Choroid plexus epithelial cell (primary cell): ENCODE data around the gene CYSTM1.

Experiments
- DNase-seq: peaks from one replicate; pipeline ENCODE4 v3.0.0-alpha.2; 2010; ENCODE audit warnings: low read depth
- H3K4me3 ChIP-seq: 2 replicates; pipeline ENCODE4 v1.5.1; 2011; ENCODE audit warnings: low read depth, mild to moderate bottlenecking, control low read depth, low read length, moderate library complexity
- TF ChIP-seq, protein P1 (sequence below): conservative IDR thresholded peaks from 2 replicates; pipeline ENCODE4 v1.5.1; 2011; ENCODE audit warnings: low read depth, mild to moderate bottlenecking, control low read depth, inconsistent platforms, low read length, moderate library complexity

CYSTM1 gene

DNA sequence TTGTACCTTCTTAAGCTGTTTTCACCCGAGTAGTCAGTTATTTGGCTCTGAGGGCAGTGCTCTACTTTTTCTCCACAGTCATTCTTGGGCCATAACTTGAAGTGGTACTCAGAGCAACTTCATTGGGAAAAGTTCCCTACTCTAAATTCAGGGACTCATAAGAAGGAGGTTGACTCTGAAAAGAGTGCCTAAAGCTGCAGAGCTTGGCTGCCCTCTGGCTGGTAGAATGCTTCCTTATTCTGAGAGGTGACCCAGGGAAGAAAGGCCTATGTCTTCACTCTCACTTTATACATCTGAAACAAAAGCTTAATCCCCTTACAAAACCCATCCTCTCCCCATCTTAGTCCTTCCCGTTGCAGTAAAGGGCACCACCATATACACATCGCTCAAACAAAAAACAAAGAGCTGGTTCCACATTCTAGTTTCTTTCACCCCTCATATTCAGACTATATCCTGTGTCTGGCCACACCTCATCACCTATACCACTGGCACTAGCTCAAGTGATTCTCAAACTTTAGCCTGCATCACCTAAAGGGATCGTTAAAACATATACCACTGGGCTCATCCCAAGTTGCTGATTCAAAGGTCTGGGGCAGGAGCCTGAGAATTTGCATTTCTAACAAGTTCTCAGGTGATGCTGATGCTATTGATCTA, 41.3 kb upstream of the CYSTM1 start:
- no peak for DNase-seq
- H3K4me3 ChIP-seq, result no peak overlapping the region
- TF ChIP-seq, protein P1, sequence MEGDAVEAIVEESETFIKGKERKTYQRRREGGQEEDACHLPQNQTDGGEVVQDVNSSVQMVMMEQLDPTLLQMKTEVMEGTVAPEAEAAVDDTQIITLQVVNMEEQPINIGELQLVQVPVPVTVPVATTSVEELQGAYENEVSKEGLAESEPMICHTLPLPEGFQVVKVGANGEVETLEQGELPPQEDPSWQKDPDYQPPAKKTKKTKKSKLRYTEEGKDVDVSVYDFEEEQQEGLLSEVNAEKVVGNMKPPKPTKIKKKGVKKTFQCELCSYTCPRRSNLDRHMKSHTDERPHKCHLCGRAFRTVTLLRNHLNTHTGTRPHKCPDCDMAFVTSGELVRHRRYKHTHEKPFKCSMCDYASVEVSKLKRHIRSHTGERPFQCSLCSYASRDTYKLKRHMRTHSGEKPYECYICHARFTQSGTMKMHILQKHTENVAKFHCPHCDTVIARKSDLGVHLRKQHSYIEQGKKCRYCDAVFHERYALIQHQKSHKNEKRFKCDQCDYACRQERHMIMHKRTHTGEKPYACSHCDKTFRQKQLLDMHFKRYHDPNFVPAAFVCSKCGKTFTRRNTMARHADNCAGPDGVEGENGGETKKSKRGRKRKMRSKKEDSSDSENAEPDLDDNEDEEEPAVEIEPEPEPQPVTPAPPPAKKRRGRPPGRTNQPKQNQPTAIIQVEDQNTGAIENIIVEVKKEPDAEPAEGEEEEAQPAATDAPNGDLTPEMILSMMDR, result no peak

- no peak for DNase-seq
- TF ChIP-seq, protein P1, result no peak
- H3K4me3 ChIP-seq, result no peak overlapping the region
Observed at GRCh38 chr5:140134277-140134935, 40.6 kb upstream of the CYSTM1 start.

- TF ChIP-seq, protein P1, result no peak
- no peak for DNase-seq
- H3K4me3 ChIP-seq, result no peak overlapping the region
Observed at GRCh38 chr5:140135127-140135526, 39.9 kb upstream of the CYSTM1 start.

DNA sequence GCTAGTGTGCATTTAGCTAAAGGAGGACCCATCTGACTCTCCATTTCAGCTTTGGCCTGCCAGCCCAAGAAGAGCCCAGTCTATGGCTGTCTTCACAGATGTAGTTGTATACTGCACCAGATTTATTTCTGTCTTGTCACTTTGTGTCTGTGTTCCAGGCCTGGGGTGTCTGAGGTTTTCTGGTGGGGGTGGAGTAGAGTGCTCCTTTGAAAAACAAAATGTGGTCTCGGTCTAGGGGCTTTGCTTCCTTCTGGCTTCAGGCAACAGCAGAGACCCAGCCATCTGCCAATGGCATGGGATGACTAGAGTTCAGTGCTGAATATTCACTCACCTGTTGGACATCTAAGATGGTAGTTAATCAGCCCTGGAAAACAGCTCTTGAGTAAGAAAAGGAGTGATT, 38.4 kb upstream of the CYSTM1 start:
- TF ChIP-seq, protein P1, result no peak
- no peak overlapping the region for H3K4me3 ChIP-seq
- no peak for DNase-seq

DNA sequence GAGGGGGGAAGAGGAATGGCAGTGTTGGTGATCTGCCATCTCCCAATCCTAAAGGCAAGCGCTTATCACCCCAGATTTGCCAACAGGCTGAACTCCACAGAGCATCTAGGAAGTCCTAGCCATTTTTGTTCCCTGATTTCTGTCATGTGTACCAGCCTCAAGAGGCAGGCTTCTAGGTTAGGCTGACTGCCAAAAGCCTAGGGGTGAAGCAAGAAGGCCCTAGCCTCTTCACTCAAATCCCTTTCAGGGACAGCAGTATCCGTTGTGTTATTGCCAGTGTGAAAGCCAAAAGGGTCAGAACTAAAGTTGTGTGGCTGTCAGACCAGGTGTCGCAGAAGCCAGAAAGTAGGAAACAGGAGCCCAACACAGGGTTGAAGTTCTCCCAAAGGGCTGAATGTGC, 34.6 kb upstream of the CYSTM1 start:
- TF ChIP-seq, protein P1, result no peak
- DNase-seq, result no peak
- no peak overlapping the region for H3K4me3 ChIP-seq

- DNase-seq, result no peak
- H3K4me3 ChIP-seq, result no peak overlapping the region
- TF ChIP-seq, protein P1, result no peak
Observed at GRCh38 chr5:140141241-140141640, 33.7 kb upstream of the CYSTM1 start.

DNA sequence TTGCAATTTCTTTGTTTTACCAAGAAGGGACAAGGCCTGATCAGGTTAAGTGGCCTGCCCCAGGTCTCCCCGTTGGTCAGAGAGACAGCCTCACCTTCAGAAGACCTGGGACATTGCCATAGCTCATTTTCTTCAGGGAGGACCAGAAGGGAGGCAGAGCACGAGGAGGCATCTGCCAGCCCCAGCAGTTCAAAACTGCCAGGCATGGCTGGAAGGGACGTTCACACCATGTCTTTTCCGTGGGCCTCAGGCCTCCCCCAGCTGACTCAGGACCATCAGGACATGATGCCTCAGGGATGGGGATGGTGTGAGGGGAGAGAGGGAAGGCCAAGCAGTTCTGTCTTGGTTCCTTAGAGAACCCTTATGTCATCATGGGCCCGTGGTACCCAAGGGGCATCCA, 32.7 kb upstream of the CYSTM1 start:
- DNase-seq, result no peak
- TF ChIP-seq, protein P1, result no peak
- no peak overlapping the region for H3K4me3 ChIP-seq
